Vagina (tissue), 2 donors: ENCODE data around the gene DLD. TPM values are rescaled to one million over a fixed set of nuclear protein-coding genes. Genes with fewer than 3 reads are reported as not detected.

Experiments
- DNase-seq, 2 donors: peaks; one replicate each; pipeline ENCODE4 v3.0.0-alpha.2; 2017; ENCODE audit errors: extremely low spot score in 2 of 2
- H3K27ac ChIP-seq: fragments of 200-600 bp; sonication (generic); one replicate; pipeline ENCODE4 v1.5.1; 2019
- H3K27me3 ChIP-seq: fragments of 200-600 bp; sonication (generic); one replicate; pipeline ENCODE4 v1.5.1; 2019
- H3K36me3 ChIP-seq, 2 donors: fragments of 200-600 bp; sonication (generic); one replicate each; pipeline ENCODE4 v1.5.1; 2017 to 2019
- H3K4me1 ChIP-seq: fragments of 200-600 bp; sonication (generic); one replicate; pipeline ENCODE4 v1.5.1; 2019
- H3K4me3 ChIP-seq, 2 donors: fragments of 200-600 bp; sonication (generic); 1 replicate in 1 of 2; 2 replicates in 1 of 2; pipeline ENCODE4 v1.5.1; 2016 to 2019
- H3K9me3 ChIP-seq: fragments of 200-600 bp; sonication (generic); one replicate; pipeline ENCODE4 v1.5.1; 2019
- CTCF ChIP-seq, 3 experiments: fragments of 450-650 bp in 2 of 3; fragments of 200-600 bp in 1 of 3; sonication (generic) in 1 of 3; IDR thresholded peaks; one replicate each; pipeline ENCODE4 v1.5.1; 2017 to 2019; ENCODE audit warnings: antibody characterized with exemption in 3 of 3, mild to moderate bottlenecking in 2 of 3, moderate library complexity in 2 of 3
- POLR2A ChIP-seq, 2 donors: fragments of 450-650 bp; IDR thresholded peaks; one replicate each; pipeline ENCODE4 v1.6.1; 2017; ENCODE audit warnings: antibody characterized with exemption in 2 of 2, mild to moderate bottlenecking in 2 of 2, moderate library complexity in 2 of 2
- POLR2AphosphoS5 ChIP-seq, 2 donors: sonication (generic); formaldehyde crosslinking; IDR thresholded peaks; one replicate each; pipeline ENCODE4 v1.9.0; 2017; ENCODE audit warnings: antibody characterized with exemption in 2 of 2, mild to moderate bottlenecking in 2 of 2, low read depth in 1 of 2; ENCODE audit not compliant: insufficient read depth in 1 of 2
- intact Hi-C: fragments of 100-400 bp; cut with DNase I; formaldehyde crosslinking; loops from one replicate; pipeline ENCODE4 v1.15.1; 2023
- total RNA-seq: library from RNA; depleted of rRNA; stranded (reverse); fragments of >200 nt; gene quantifications from one replicate; pipeline ENCODE4 v1.2.3, GENCODE V29; 2016

DLD gene
- total RNA-seq, 1 donor from 2014 or later: 67.8 TPM

- no peaks in the 10 kb centered on the region for H3K4me1 ChIP-seq
- no peaks in the 10 kb centered on the region for H3K9me3 ChIP-seq
- peaks cover 0 to 54% of the 10 kb centered on the region in 2 donors for H3K36me3 ChIP-seq
- no peak for DNase-seq
- no peak overlapping the region for H3K4me3 ChIP-seq
- H3K27ac ChIP-seq: no peak overlapping the region
- intact Hi-C loops: no loop called here
- TF ChIP-seq CTCF (IDR thresholded peaks at IDR 0.05) (no peak), POLR2AphosphoS5 (IDR thresholded peaks at IDR 0.05; ENCODE audit: insufficient read depth in 1 of 2, low read depth in 1 of 2) (no peak), POLR2A (IDR thresholded peaks at IDR 0.05) (no peak)
- no peaks in the 10 kb centered on the region for H3K27me3 ChIP-seq
These were observed 23.8 kb downstream of the DLD start for GRCh38 chr7:107914831-107915230.

- Histone ChIP-seq H3K27ac (no peak overlapping the region), H3K9me3 (no peaks in the 10 kb centered on the region), H3K4me1 (peaks cover 6% of the 10 kb centered on the region), H3K36me3 (peaks cover 0 to 49% of the 10 kb centered on the region in 2 donors), H3K4me3 (no peak overlapping the region), H3K27me3 (no peaks in the 10 kb centered on the region)
- no peak for DNase-seq
- no peak for TF ChIP-seq POLR2A (IDR thresholded peaks at IDR 0.05)
- no peak for TF ChIP-seq CTCF (IDR thresholded peaks at IDR 0.05)
- no peak for TF ChIP-seq POLR2AphosphoS5 (IDR thresholded peaks at IDR 0.05; ENCODE audit: insufficient read depth in 1 of 2, low read depth in 1 of 2)
- intact Hi-C loops: no loop called here
These were observed 24.6 kb downstream of the DLD start for GRCh38 chr7:107915541-107915940.

- H3K9me3 ChIP-seq: no peaks in the 10 kb centered on the region
- H3K27me3 ChIP-seq: no peaks in the 10 kb centered on the region
- no peak for DNase-seq
- H3K4me3 ChIP-seq: no peak overlapping the region
- H3K4me1 ChIP-seq: peaks cover 12% of the 10 kb centered on the region
- H3K36me3 ChIP-seq: peaks cover 0 to 45% of the 10 kb centered on the region in 2 donors
- no peak overlapping the region for H3K27ac ChIP-seq
- intact Hi-C loops: no loop called here
- TF ChIP-seq CTCF (IDR thresholded peaks at IDR 0.05) (no peak), POLR2A (IDR thresholded peaks at IDR 0.05) (no peak), POLR2AphosphoS5 (IDR thresholded peaks at IDR 0.05; ENCODE audit: insufficient read depth in 1 of 2, low read depth in 1 of 2) (no peak)
These were observed 27.0 kb downstream of the DLD start for GRCh38 chr7:107917763-107918651.

GRCh38 chr7:107918948-107919347, 28.0 kb downstream of the DLD start:
- peaks cover 14% of the 10 kb centered on the region for H3K4me1 ChIP-seq
- H3K27ac ChIP-seq: no peak overlapping the region
- TF ChIP-seq POLR2AphosphoS5 (IDR thresholded peaks at IDR 0.05; ENCODE audit: insufficient read depth in 1 of 2, low read depth in 1 of 2): no peak
- TF ChIP-seq POLR2A (IDR thresholded peaks at IDR 0.05): no peak
- no peak for TF ChIP-seq CTCF (IDR thresholded peaks at IDR 0.05)
- H3K9me3 ChIP-seq: no peaks in the 10 kb centered on the region
- H3K4me3 ChIP-seq: no peak overlapping the region
- H3K27me3 ChIP-seq: no peaks in the 10 kb centered on the region
- intact Hi-C loops: no loop called here
- DNase-seq: no peak
- H3K36me3 ChIP-seq: peaks cover 0 to 52% of the 10 kb centered on the region in 2 donors
